ENCODE data around the gene FSTL3.

The FSTL3 gene

DNA sequence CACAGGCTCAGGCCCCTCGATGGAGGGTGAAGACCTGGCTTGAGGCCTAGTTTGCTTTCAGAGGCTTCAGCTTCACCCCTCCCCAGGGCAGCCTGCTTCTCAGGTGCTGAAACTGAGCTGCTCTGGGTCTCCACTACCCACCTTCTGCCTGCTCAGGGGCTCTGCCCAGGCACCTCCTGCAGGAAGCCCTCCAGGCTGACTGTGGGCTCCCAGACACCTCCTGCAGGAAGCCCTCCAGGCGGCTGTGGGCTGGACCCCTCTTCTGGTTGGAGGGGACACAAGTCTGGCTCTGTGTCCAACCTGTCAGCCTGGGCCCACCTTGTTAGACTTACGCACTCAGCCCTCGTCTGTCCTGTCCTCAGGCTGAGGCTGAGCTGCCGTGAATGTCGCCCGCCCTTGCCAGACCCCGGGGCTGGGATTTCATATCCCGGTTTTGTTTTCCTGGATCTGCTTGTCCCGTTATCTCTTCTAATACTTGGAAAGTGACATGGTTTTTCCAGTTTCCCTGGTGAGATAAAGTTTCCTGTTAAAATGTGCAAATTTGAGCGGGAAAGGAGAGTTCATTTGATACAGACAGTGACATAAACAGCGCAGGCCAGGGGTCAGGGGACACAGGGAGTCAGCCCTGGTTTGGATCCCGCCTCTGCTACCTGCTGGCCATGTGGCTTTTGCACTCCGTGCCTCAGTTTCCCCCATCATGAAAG is 53.9 kb downstream of the FSTL3 start:
- DNase-seq (ENCODE audit: insufficient read length, low spot score) (no peak), FAIRE-seq (no peak)
- TF ChIP-seq POLR2A (IDR thresholded peaks at IDR 0.05; ENCODE audit: low read depth, low read length) (no peak), TAF1 (IDR thresholded peaks at IDR 0.05; ENCODE audit: low read depth, low read length) (no peak), PAX5 (IDR thresholded peaks at IDR 0.05; ENCODE audit: insufficient read depth, low read length, severe bottlenecking) (no peak), POU2F2 (IDR thresholded peaks at IDR 0.05; ENCODE audit: low read depth, low read length) (no peak), SPI1 (IDR thresholded peaks at IDR 0.05; ENCODE audit: low read depth, low read length) (no peak), POLR2AphosphoS5 (IDR thresholded peaks at IDR 0.05; ENCODE audit: low read depth, low read length) (no peak)

DNA sequence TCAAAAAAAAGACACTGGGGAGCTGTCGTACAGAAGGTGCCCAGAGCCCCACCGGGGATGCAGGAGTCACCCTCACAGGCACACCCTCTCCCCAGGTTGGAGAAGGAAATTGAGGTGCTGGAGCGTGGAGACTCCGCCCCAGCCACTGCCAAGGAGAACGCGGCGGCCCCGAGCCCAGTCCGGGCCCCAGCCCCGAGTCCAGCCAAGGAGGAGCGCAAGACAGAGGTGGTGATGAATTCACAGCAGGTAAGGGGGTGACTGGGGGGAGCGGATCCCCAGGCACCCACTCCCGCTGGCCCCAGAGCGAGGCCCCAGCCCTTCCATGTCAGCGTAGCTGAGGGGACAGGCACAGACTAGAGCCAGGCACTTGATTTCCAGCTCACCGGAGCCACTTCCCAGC is 54.8 kb downstream of the FSTL3 start:
- FAIRE-seq (no peak), DNase-seq (ENCODE audit: insufficient read length, low spot score) (no peak)
- TF ChIP-seq SPI1 (IDR thresholded peaks at IDR 0.05; ENCODE audit: low read depth, low read length), result no peak
- TF ChIP-seq POLR2A (IDR thresholded peaks at IDR 0.05; ENCODE audit: low read depth, low read length), result no peak
- no peak for TF ChIP-seq PAX5 (IDR thresholded peaks at IDR 0.05; ENCODE audit: insufficient read depth, low read length, severe bottlenecking)
- TF ChIP-seq TAF1 (IDR thresholded peaks at IDR 0.05; ENCODE audit: low read depth, low read length), result no peak
- no peak for TF ChIP-seq POU2F2 (IDR thresholded peaks at IDR 0.05; ENCODE audit: low read depth, low read length)

DNA sequence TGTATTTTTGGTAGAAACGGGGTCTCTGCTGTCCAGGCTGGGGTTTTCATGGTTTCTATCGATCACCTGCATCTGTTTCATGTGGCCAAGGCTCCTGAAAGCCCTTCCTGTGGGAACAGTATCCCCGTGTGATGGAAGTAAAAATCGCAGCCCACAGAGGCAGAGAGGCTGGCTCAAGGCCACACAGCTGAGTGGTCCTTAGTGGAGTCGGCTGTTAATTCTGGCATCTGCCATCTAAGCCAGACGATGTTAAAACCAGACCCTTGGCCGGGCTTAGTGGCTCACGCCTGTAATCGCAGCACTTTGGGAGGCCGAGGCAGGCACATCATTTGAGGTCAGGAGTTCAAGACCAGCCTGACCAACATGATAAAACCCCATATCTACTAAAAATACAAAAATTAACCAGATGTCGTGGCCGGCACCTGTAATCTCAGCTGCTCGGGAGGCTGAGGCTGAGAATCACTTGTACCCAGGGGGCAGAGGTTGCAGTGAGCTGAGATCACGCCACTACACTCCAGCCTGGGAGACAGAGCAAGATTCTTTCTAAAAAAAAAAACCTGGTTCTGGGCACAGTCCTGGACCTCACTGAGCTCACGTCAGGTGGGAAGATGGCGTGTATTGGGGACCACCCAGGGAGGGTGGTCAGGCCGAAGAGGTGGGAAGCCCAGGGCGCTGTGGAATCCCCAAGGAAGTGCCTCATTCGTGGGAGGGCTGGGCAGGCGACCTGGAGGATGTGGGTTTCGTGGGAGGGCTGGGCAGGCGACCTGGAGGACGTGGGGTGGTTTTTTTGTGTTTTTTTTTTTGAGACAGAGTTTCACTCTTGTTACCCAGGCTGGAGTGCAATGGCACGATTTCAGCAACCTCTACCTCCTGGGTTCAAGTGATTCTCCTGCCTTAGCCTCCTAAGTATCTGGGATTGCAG is 56.2 kb downstream of the FSTL3 start:
- FAIRE-seq, result no peak
- no peak for DNase-seq (ENCODE audit: insufficient read length, low spot score)

More for the DNA sequence above, 56.2 kb downstream of the FSTL3 start:
- no peak for TF ChIP-seq POLR2A (IDR thresholded peaks at IDR 0.05; ENCODE audit: low read depth, low read length)
- no peak for TF ChIP-seq POU2F2 (IDR thresholded peaks at IDR 0.05; ENCODE audit: low read depth, low read length)
- TF ChIP-seq SPI1 (IDR thresholded peaks at IDR 0.05; ENCODE audit: low read depth, low read length), result no peak
- TF ChIP-seq PAX5 (IDR thresholded peaks at IDR 0.05; ENCODE audit: insufficient read depth, low read length, severe bottlenecking), result no peak
- TF ChIP-seq POLR2AphosphoS5 (IDR thresholded peaks at IDR 0.05; ENCODE audit: low read depth, low read length), result no peak
- no peak for TF ChIP-seq TAF1 (IDR thresholded peaks at IDR 0.05; ENCODE audit: low read depth, low read length)
